Neural progenitor cell (in vitro differentiated cells): ENCODE data around the gene ETV1. TPM values are rescaled to one million over a fixed set of nuclear protein-coding genes. Genes with fewer than 3 reads are reported as not detected.

Experiments used
- DNase-seq: peaks from one replicate; pipeline ENCODE4 v3.0.0-alpha.2; 2016; ENCODE audit warnings: low spot score
- H2AFZ ChIP-seq: fragments of 200-600 bp; sonication (generic); replicated peaks from 2 replicates; pipeline ENCODE4 v1.6.1; 2016; ENCODE audit warnings: antibody characterized with exemption
- H3F3A ChIP-seq: fragments of 200-600 bp; sonication (generic); 2 replicates; pipeline ENCODE4 v1.6.1; 2016; ENCODE audit warnings: antibody characterized with exemption, low read depth
- H3K27ac ChIP-seq: fragments of 200-600 bp; sonication (generic); 2 replicates; pipeline ENCODE4 v1.5.1; 2016; ENCODE audit warnings: mild to moderate bottlenecking
- H3K27me3 ChIP-seq: fragments of 200-600 bp; sonication (generic); 2 replicates; pipeline ENCODE4 v1.6.1; 2016; ENCODE audit warnings: mild to moderate bottlenecking, moderate library complexity
- H3K36me3 ChIP-seq: fragments of 200-600 bp; sonication (generic); 2 replicates; pipeline ENCODE4 v1.5.1; 2016
- H3K4me1 ChIP-seq: fragments of 200-600 bp; sonication (generic); 2 replicates; pipeline ENCODE4 v1.6.1; 2016; ENCODE audit warnings: mixed run types
- H3K4me2 ChIP-seq: fragments of 200-600 bp; sonication (generic); 2 replicates; pipeline ENCODE4 v1.6.1; 2016
- H3K4me3 ChIP-seq: fragments of 200-600 bp; sonication (generic); 2 replicates; pipeline ENCODE4 v1.5.1; 2016
- H3K79me2 ChIP-seq: fragments of 200-600 bp; sonication (generic); 2 replicates; pipeline ENCODE4 v1.6.1; 2016; ENCODE audit warnings: low read depth
- H3K9ac ChIP-seq: fragments of 200-600 bp; sonication (generic); 2 replicates; pipeline ENCODE4 v1.6.1; 2016
- H3K9me3 ChIP-seq: fragments of 200-600 bp; sonication (generic); 2 replicates; pipeline ENCODE4 v1.5.1; 2016; ENCODE audit warnings: low read depth
- H4K20me1 ChIP-seq: fragments of 200-600 bp; sonication (generic); 2 replicates; pipeline ENCODE4 v1.6.1; 2016; ENCODE audit warnings: low read depth
- H3K27ac Mint-ChIP-seq: 3 replicates; pipeline ENCODE4 v1.8.0; 2021; ENCODE audit warnings: mixed read lengths
- H3K27me3 Mint-ChIP-seq: 2 replicates; pipeline ENCODE4 v1.8.0; 2022; ENCODE audit warnings: low read depth, mild to moderate bottlenecking, inconsistent platforms, moderate library complexity, mixed read lengths; ENCODE audit not compliant: insufficient read depth
- H3K36me3 Mint-ChIP-seq: 3 replicates; pipeline ENCODE4 v1.8.0; 2021; ENCODE audit warnings: mixed read lengths
- H3K4me1 Mint-ChIP-seq: 3 replicates; pipeline ENCODE4 v1.8.0; 2021; ENCODE audit warnings: mixed read lengths
- H3K4me3 Mint-ChIP-seq: 3 replicates; pipeline ENCODE4 v1.8.0; 2021; ENCODE audit warnings: mild to moderate bottlenecking, moderate library complexity, mixed read lengths
- H3K9me3 Mint-ChIP-seq: 3 replicates; pipeline ENCODE4 v1.8.0; 2020; ENCODE audit warnings: mixed read lengths
- CTCF ChIP-seq: fragments of 200-600 bp; sonication (generic); IDR thresholded peaks from 2 replicates; pipeline ENCODE4 v1.5.1; 2017; ENCODE audit warnings: antibody characterized with exemption, mild to moderate bottlenecking
- EZH2 ChIP-seq: fragments of 200-600 bp; sonication (generic); IDR thresholded peaks from 2 replicates; pipeline ENCODE4 v1.6.1; 2017; ENCODE audit warnings: antibody characterized with exemption, mild to moderate bottlenecking, moderate library complexity
- EZH2phosphoT487 ChIP-seq: fragments of 200-600 bp; sonication (generic); IDR thresholded peaks from 2 replicates; pipeline ENCODE4 v1.6.1; 2017; ENCODE audit warnings: antibody characterized with exemption
- total RNA-seq: library from RNA; depleted of rRNA; stranded (reverse); fragments of >200 nt; gene quantifications from 2 replicates; pipeline ENCODE4 v1.2.3, GENCODE V29; 2015; ENCODE audit warnings: low replicate concordance

The ETV1 gene
- total RNA-seq, 1 donor from 2014 or later, result 36.8 TPM

GRCh38 chr7:13856012-13856411 lies 133.5 kb downstream of the ETV1 start:
- Mint-ChIP-seq H3K9me3 (no peaks in the 10 kb centered on the region), H3K4me3 (no peak overlapping the region), H3K27ac (no peak overlapping the region), H3K4me1 (peaks cover 15% of the 10 kb centered on the region), H3K27me3 (peaks cover 5% of the 10 kb centered on the region), H3K36me3 (peaks cover 2% of the 10 kb centered on the region)
- peaks cover 39% of the 10 kb centered on the region for H3K4me1 ChIP-seq
- H3K27me3 ChIP-seq, result no peaks in the 10 kb centered on the region
- H2AFZ ChIP-seq, result no peak overlapping the region
- no peaks in the 10 kb centered on the region for H4K20me1 ChIP-seq
- no peak overlapping the region for H3K9ac ChIP-seq
- H3F3A ChIP-seq, result peaks cover 8% of the 10 kb centered on the region
- no peak overlapping the region for H3K4me3 ChIP-seq
- no peak for DNase-seq
- no peak overlapping the region for H3K27ac ChIP-seq
- H3K36me3 ChIP-seq, result no peaks in the 10 kb centered on the region
- H3K79me2 ChIP-seq, result no peaks in the 10 kb centered on the region
- no peak overlapping the region for H3K4me2 ChIP-seq
- TF ChIP-seq CTCF, result no peak
- TF ChIP-seq EZH2phosphoT487, result no peak
- TF ChIP-seq EZH2, result no peak
- no peaks in the 10 kb centered on the region for H3K9me3 ChIP-seq

- no peak overlapping the region for H3K27ac Mint-ChIP-seq
- H3F3A ChIP-seq, result peaks cover 27% of the 10 kb centered on the region
- DNase-seq, result no peak
- H3K27ac ChIP-seq, result no peak overlapping the region
- peaks cover 5% of the 10 kb centered on the region for H3K27me3 Mint-ChIP-seq
- no peak overlapping the region for H3K9ac ChIP-seq
- no peak overlapping the region for H2AFZ ChIP-seq
- H3K4me2 ChIP-seq, result no peak overlapping the region
- no peaks in the 10 kb centered on the region for H3K9me3 Mint-ChIP-seq
- H3K36me3 Mint-ChIP-seq, result peaks cover 2% of the 10 kb centered on the region
- no peaks in the 10 kb centered on the region for H3K9me3 ChIP-seq
- no peak overlapping the region for H3K4me3 Mint-ChIP-seq
- peaks cover 51% of the 10 kb centered on the region for H3K4me1 ChIP-seq
- H4K20me1 ChIP-seq, result no peaks in the 10 kb centered on the region
- H3K27me3 ChIP-seq, result no peaks in the 10 kb centered on the region
- H3K36me3 ChIP-seq, result no peaks in the 10 kb centered on the region
- no peak overlapping the region for H3K4me3 ChIP-seq
- no peaks in the 10 kb centered on the region for H3K79me2 ChIP-seq
- TF ChIP-seq CTCF (no peak), EZH2 (no peak), EZH2phosphoT487 (no peak)
- peaks cover 25% of the 10 kb centered on the region for H3K4me1 Mint-ChIP-seq
Observed at GRCh38 chr7:13852281-13852968, 137.0 kb downstream of the ETV1 start.

- peak; percentile 40 for DNase-seq
Observed at GRCh38 chr7:13851736-13852135, 137.7 kb downstream of the ETV1 start.

More at GRCh38 chr7:13851736-13852135, 137.7 kb downstream of the ETV1 start:
- H3K36me3 ChIP-seq, result no peaks in the 10 kb centered on the region
- no peak overlapping the region for H3K4me3 Mint-ChIP-seq
- no peak overlapping the region for H3K9ac ChIP-seq
- H3K9me3 Mint-ChIP-seq, result no peaks in the 10 kb centered on the region
- no peaks in the 10 kb centered on the region for H3K27me3 ChIP-seq
- H4K20me1 ChIP-seq, result no peaks in the 10 kb centered on the region
- peaks cover 27% of the 10 kb centered on the region for H3F3A ChIP-seq
- H3K79me2 ChIP-seq, result no peaks in the 10 kb centered on the region
- peak overlapping the region; percentile 36 for H3K27ac Mint-ChIP-seq
- no peak overlapping the region for H3K4me3 ChIP-seq
- no peak overlapping the region for H3K27ac ChIP-seq
- no peak overlapping the region for H3K4me2 ChIP-seq
- H3K27me3 Mint-ChIP-seq, result peaks cover 5% of the 10 kb centered on the region
- H3K36me3 Mint-ChIP-seq, result peaks cover 2% of the 10 kb centered on the region
- peak overlapping the region; percentile 30 for H2AFZ ChIP-seq
- peaks cover 45% of the 10 kb centered on the region for H3K4me1 ChIP-seq
- no peaks in the 10 kb centered on the region for H3K9me3 ChIP-seq
- TF ChIP-seq EZH2, result no peak
- TF ChIP-seq CTCF, result no peak
- no peak for TF ChIP-seq EZH2phosphoT487
- peaks cover 25% of the 10 kb centered on the region for H3K4me1 Mint-ChIP-seq
